Measurements from ENCODE around the gene HIF3A. TPM values are rescaled to one million over a fixed set of nuclear protein-coding genes. Genes with fewer than 3 reads are reported as not detected.

HIF3A gene
- total RNA-seq, 1 donor from 2014 or later: 6.7 TPM

GRCh38 chr19:46339446-46339845 is 42.6 kb downstream of the HIF3A start:
- Histone ChIP-seq H3K9me3 (ENCODE audit: low read depth) (no peaks in the 10 kb centered on the region), H3K4me2 (no peak overlapping the region), H2AFZ (replicated peaks) (no peak overlapping the region), H3K4me1 (no peaks in the 10 kb centered on the region), H3K9ac (no peak overlapping the region), H3K27ac (no peak overlapping the region), H3F3A (ENCODE audit: low read depth) (no peaks in the 10 kb centered on the region), H3K27me3 (no peaks in the 10 kb centered on the region), H3K79me2 (ENCODE audit: low read depth) (no peaks in the 10 kb centered on the region), H3K4me3 (no peak overlapping the region), H4K20me1 (ENCODE audit: low read depth) (no peaks in the 10 kb centered on the region), H3K36me3 (no peaks in the 10 kb centered on the region)
- Mint-ChIP-seq H3K36me3 (peaks cover 3% of the 10 kb centered on the region), H3K9me3 (no peaks in the 10 kb centered on the region), H3K27ac (peak overlapping the region; percentile 34), H3K4me1 (peaks cover 11% of the 10 kb centered on the region), H3K27me3 (ENCODE audit: insufficient read depth, low read depth) (peaks cover 9% of the 10 kb centered on the region), H3K4me3 (no peak overlapping the region)
- TF ChIP-seq EZH2phosphoT487 (IDR thresholded peaks at IDR 0.05): no peak
- no peak for TF ChIP-seq CTCF (IDR thresholded peaks at IDR 0.05)
- no peak for TF ChIP-seq EZH2 (IDR thresholded peaks at IDR 0.05)
- DNase-seq (ENCODE audit: low spot score): no peak

GRCh38 chr19:46340051-46340659 is 43.3 kb downstream of the HIF3A start:
- H3K27me3 Mint-ChIP-seq (ENCODE audit: insufficient read depth, low read depth): peaks cover 9% of the 10 kb centered on the region
- Histone ChIP-seq H3K9ac (no peak overlapping the region), H3K4me1 (no peaks in the 10 kb centered on the region), H3K79me2 (ENCODE audit: low read depth) (no peaks in the 10 kb centered on the region), H2AFZ (replicated peaks) (no peak overlapping the region), H3K27ac (no peak overlapping the region), H3K27me3 (no peaks in the 10 kb centered on the region), H3K36me3 (no peaks in the 10 kb centered on the region), H3K9me3 (ENCODE audit: low read depth) (no peaks in the 10 kb centered on the region), H3K4me3 (no peak overlapping the region), H3K4me2 (no peak overlapping the region), H4K20me1 (ENCODE audit: low read depth) (no peaks in the 10 kb centered on the region), H3F3A (ENCODE audit: low read depth) (no peaks in the 10 kb centered on the region)
- H3K36me3 Mint-ChIP-seq: peaks cover 3% of the 10 kb centered on the region
- no peak overlapping the region for H3K27ac Mint-ChIP-seq
- H3K9me3 Mint-ChIP-seq: no peaks in the 10 kb centered on the region
- no peak overlapping the region for H3K4me3 Mint-ChIP-seq
- no peak for DNase-seq (ENCODE audit: low spot score)
- peaks cover 11% of the 10 kb centered on the region for H3K4me1 Mint-ChIP-seq
- TF ChIP-seq EZH2phosphoT487 (IDR thresholded peaks at IDR 0.05) (no peak), CTCF (IDR thresholded peaks at IDR 0.05) (no peak), EZH2 (IDR thresholded peaks at IDR 0.05) (no peak)

- H3K4me1 ChIP-seq: no peaks in the 10 kb centered on the region
These were observed 45.1 kb downstream of the HIF3A start for GRCh38 chr19:46341937-46342336.

More at GRCh38 chr19:46341937-46342336, 45.1 kb downstream of the HIF3A start:
- Histone ChIP-seq H3K9ac (no peak overlapping the region), H3K9me3 (ENCODE audit: low read depth) (no peaks in the 10 kb centered on the region), H3K4me2 (no peak overlapping the region), H4K20me1 (ENCODE audit: low read depth) (no peaks in the 10 kb centered on the region), H3K27ac (no peak overlapping the region), H3K36me3 (no peaks in the 10 kb centered on the region), H3K27me3 (no peaks in the 10 kb centered on the region), H2AFZ (replicated peaks) (no peak overlapping the region), H3F3A (ENCODE audit: low read depth) (peaks cover 3% of the 10 kb centered on the region), H3K4me3 (no peak overlapping the region), H3K79me2 (ENCODE audit: low read depth) (no peaks in the 10 kb centered on the region)
- TF ChIP-seq EZH2phosphoT487 (IDR thresholded peaks at IDR 0.05): no peak
- no peak for TF ChIP-seq EZH2 (IDR thresholded peaks at IDR 0.05)
- no peak for TF ChIP-seq CTCF (IDR thresholded peaks at IDR 0.05)
- Mint-ChIP-seq H3K27me3 (ENCODE audit: insufficient read depth, low read depth) (peaks cover 11% of the 10 kb centered on the region), H3K4me3 (no peak overlapping the region), H3K36me3 (peaks cover 3% of the 10 kb centered on the region), H3K27ac (no peak overlapping the region), H3K4me1 (peaks cover 14% of the 10 kb centered on the region), H3K9me3 (no peaks in the 10 kb centered on the region)
- DNase-seq (ENCODE audit: low spot score): no peak

Measured in neural progenitor cell (in vitro differentiated cells).